ENCODE data around the gene SEMA6A. TPM values are rescaled to one million over a fixed set of nuclear protein-coding genes. Genes with fewer than 3 reads are reported as not detected.

Gene SEMA6A
- total RNA-seq, 1 experiment from 2014 or later = 406 TPM

- TF ChIP-seq HMGXB4 (CRISPR knock-in tag; IDR thresholded peaks at IDR 0.05) = no peak
- no peak for TF ChIP-seq NFYB (CRISPR knock-in tag; conservative IDR thresholded peaks at IDR 0.05; ENCODE audit: low read depth)
- no peak for TF ChIP-seq ZNF425 (CRISPR knock-in tag; conservative IDR thresholded peaks at IDR 0.05)
- TF ChIP-seq GRHL2 (CRISPR knock-in tag; IDR thresholded peaks at IDR 0.05; ENCODE audit: insufficient replicate concordance, severe bottlenecking) = no peak
- TF ChIP-seq ZBTB21 (CRISPR knock-in tag; IDR thresholded peaks at IDR 0.05; ENCODE audit: borderline replicate concordance) = no peak
- TF ChIP-seq ARID4B (CRISPR knock-in tag; IDR thresholded peaks at IDR 0.05; ENCODE audit: borderline replicate concordance) = no peak
- TF ChIP-seq SP1 (CRISPR knock-in tag; conservative IDR thresholded peaks at IDR 0.05) = no peak
- no peak for TF ChIP-seq NFE2L1 (CRISPR knock-in tag; IDR thresholded peaks at IDR 0.05)
Observed at GRCh38 chr5:116410336-116410890, 164.2 kb downstream of the SEMA6A start (continued).

- Mint-ChIP-seq H3K9me3 (no peaks in the 10 kb centered on the region), H3K27me3 (ENCODE audit: low read depth) (no peaks in the 10 kb centered on the region), H3K36me3 (no peaks in the 10 kb centered on the region), H3K27ac (no peak overlapping the region), H3K4me1 (peaks cover 19% of the 10 kb centered on the region), H3K4me3 (no peak overlapping the region)
- DNase-seq (ENCODE audit: low spot score) (no peak), ATAC-seq (no peak)
- ChIA-PET POLR2A (no interaction called here), CTCF (no interaction called here)
- TF ChIP-seq ZNF532 (CRISPR knock-in tag; IDR thresholded peaks at IDR 0.05; ENCODE audit: borderline replicate concordance) (no peak), NFYB (CRISPR knock-in tag; conservative IDR thresholded peaks at IDR 0.05; ENCODE audit: low read depth) (no peak), ZSCAN18 (CRISPR knock-in tag; IDR thresholded peaks at IDR 0.05) (no peak), ZNF423 (CRISPR knock-in tag; IDR thresholded peaks at IDR 0.05) (no peak), ATF6 (CRISPR knock-in tag; IDR thresholded peaks at IDR 0.05) (no peak), GABPB1 (CRISPR knock-in tag; IDR thresholded peaks at IDR 0.05) (no peak), ZNF425 (CRISPR knock-in tag; conservative IDR thresholded peaks at IDR 0.05) (no peak), ZMAT4 (CRISPR knock-in tag; IDR thresholded peaks at IDR 0.05) (no peak)
Observed at GRCh38 chr5:116409591-116410296, 164.9 kb downstream of the SEMA6A start.
